Pancreas (tissue), 10 donors: ENCODE results near the gene OVCA2. TPM values are rescaled to one million over a fixed set of nuclear protein-coding genes. Genes with fewer than 3 reads are reported as not detected.
A peak's percentile ranks its signal among the peaks of the same experiment; 100 is the strongest.

Experiments
- ATAC-seq, 4 donors: fragments of 200-7000 bp; cut with Tn5 transposase; one replicate each; pipeline versions ENCODE4 v1.8.0 to v1.9.1; 2020; ENCODE audit warnings: mild to moderate bottlenecking in 4 of 4, moderate library complexity in 4 of 4
- DNase-seq, 6 donors: peaks; one replicate each; pipeline ENCODE4 v3.0.0-alpha.2; 2020
- FAIRE-seq: peaks from 2 replicates; lab custom pipeline; 2012; peaks lifted over from hg19 to GRCh38; lab: Jason Lieb, UNC
- H3K27ac ChIP-seq, 4 donors: fragments of 200-600 bp; sonication (generic); 1 replicate in 3 of 4; 2 replicates in 1 of 4; pipeline versions ENCODE4 v1.5.0 to v1.8.0; 2020
- H3K27me3 ChIP-seq, 4 donors: fragments of 200-600 bp; one replicate each; pipeline ENCODE4 v1.8.0; 2021
- H3K36me3 ChIP-seq, 3 donors: fragments of 200-600 bp; sonication (generic) in 1 of 3; one replicate each; pipeline versions ENCODE4 v1.5.0 to v1.8.0; 2020 to 2021
- H3K4me1 ChIP-seq, 3 donors: fragments of 200-600 bp; one replicate each; pipeline ENCODE4 v1.8.0; 2021
- H3K4me3 ChIP-seq, 4 donors: fragments of 200-600 bp; sonication (generic) in 2 of 4; one replicate each; pipeline versions ENCODE4 v1.5.0 to v1.8.0; 2020 to 2021
- H3K9me3 ChIP-seq, 4 donors: fragments of 200-600 bp; one replicate each; pipeline ENCODE4 v1.8.0; 2021
- CTCF ChIP-seq, 4 donors: fragments of 200-600 bp; sonication (generic) in 3 of 4; IDR thresholded peaks; one replicate each; pipeline versions ENCODE4 v1.5.0 to v1.8.0; 2021; ENCODE audit warnings: antibody characterized with exemption in 4 of 4
- WGBS, 2 donors: extraction: QIAGEN DNeasy Blood & Tissue Kit; methylation state at CpG; one replicate each; pipeline ENCODE4 v1.1.7; 2013; 5-methylcytosine and 5-hydroxymethylcytosine counted together
- intact Hi-C, 3 donors: fragments of 100-400 bp; cut with DNase I; formaldehyde crosslinking; loops; one replicate each; pipeline versions ENCODE4 v1.11.1 to v1.14.2; 2022
- polyA plus RNA-seq, 2 donors: library from polyadenylated mRNA; stranded (reverse); fragments of 200-250 nt; gene quantifications; one replicate each; pipeline ENCODE4 v1.2.3, GENCODE V29; 2013
- total RNA-seq, 6 donors: library from RNA; stranded (reverse); fragmentation: NEBNext Ultra II Directional in 4 of 6; extraction: Animal tissue kit (Norgen Biotek cat#: 25700) in 4 of 6; gene quantifications; one replicate each; pipeline versions ENCODE4 v1.2.1 to v1.2.4, GENCODE V29; 2021 to 2023
- donor health status: healthy with polysubstance abuse.
- donor health status: DM: no; HTN: no; CAD: no; lungs with moderate emphysema.
- donor health status: DM: no; HTN: no; CAD: no.
- donor health status: control.
- donor health status: control.
- donor health status: Bipolar disorder and iron deficiency.
- donor health status: DM: yes; HTN: yes; CAD: no.
- donor health status: DM: no; HTN: no; CAD: no.
- donor health status: DM: no; HTN: no; CAD: no.
- donor health status: DM: yes; HTN: yes; CAD: no.

Gene OVCA2
- total and polyA plus RNA-seq, 8 donors = 10.4 to 79.3 (median 18.6) TPM

- TF ChIP-seq CTCF (IDR thresholded peaks at IDR 0.05) = no peak
- DNase-seq (no peak), FAIRE-seq (no peak), ATAC-seq (no peak)
- intact Hi-C loops = loop anchor here in 2 of 3 donors (5.0 kb wide), 2 partner anchors 115 to 120 kb away; no protein-coding TSS in a partner anchor
- 53 to 65% methylated on average over 11 of the region's 11 CpGs for WGBS, 2 donors
- H3K36me3 ChIP-seq = no peaks in the 10 kb centered on the region
- H3K27me3 ChIP-seq = no peaks in the 10 kb centered on the region
- no peaks in the 10 kb centered on the region for H3K9me3 ChIP-seq
- no peak overlapping the region for H3K4me3 ChIP-seq
- peaks cover 5 to 19% (median 6%) of the 10 kb centered on the region in 3 donors for H3K4me1 ChIP-seq
- no peak overlapping the region for H3K27ac ChIP-seq
Observed at GRCh38 chr17:2027528-2028233, 14.1 kb upstream of the OVCA2 start.

GRCh38 chr17:2028234-2028614, 13.6 kb upstream of the OVCA2 start:
- H3K27me3 ChIP-seq = no peaks in the 10 kb centered on the region

GRCh38 chr17:2028737-2029136, 13.1 kb upstream of the OVCA2 start:
- DNase-seq (no peak), FAIRE-seq (no peak), ATAC-seq (no peak)
- TF ChIP-seq CTCF (IDR thresholded peaks at IDR 0.05) = no peak
- H3K27ac ChIP-seq = no peak overlapping the region
- peaks cover 0 to 3% (median 0%) of the 10 kb centered on the region in 3 donors for H3K36me3 ChIP-seq
- H3K4me3 ChIP-seq = no peak overlapping the region
- no peaks in the 10 kb centered on the region for H3K9me3 ChIP-seq
- WGBS, 2 donors = 56 to 59% methylated on average over 6 of the region's 6 CpGs
- intact Hi-C loops = loop anchor here in 2 of 3 donors (5.0 kb wide), 2 partner anchors 116 to 121 kb away; no protein-coding TSS in a partner anchor
- H3K27me3 ChIP-seq = no peaks in the 10 kb centered on the region
- peaks cover 5 to 19% (median 6%) of the 10 kb centered on the region in 3 donors for H3K4me1 ChIP-seq

More at GRCh38 chr17:2028234-2028614, 13.6 kb upstream of the OVCA2 start:
- 86 to 91% methylated on average over 5 of the region's 5 CpGs for WGBS, 2 donors
- H3K27ac ChIP-seq = no peak overlapping the region
- H3K4me1 ChIP-seq = peaks cover 5 to 19% (median 6%) of the 10 kb centered on the region in 3 donors
- DNase-seq (no peak), FAIRE-seq (no peak), ATAC-seq (no peak)
- H3K9me3 ChIP-seq = no peaks in the 10 kb centered on the region
- intact Hi-C loops = loop anchor here in 2 of 3 donors (5.0 kb wide), 2 partner anchors 116 to 121 kb away; no protein-coding TSS in a partner anchor
- H3K36me3 ChIP-seq = no peaks in the 10 kb centered on the region
- TF ChIP-seq CTCF (IDR thresholded peaks at IDR 0.05) = no peak
- no peak overlapping the region for H3K4me3 ChIP-seq

GRCh38 chr17:2029911-2030778, 11.7 kb upstream of the OVCA2 start, which contains the start of gene DPH1:
TSS of gene DPH1 (plus strand) at chr17:2030153. CDS start at chr17:2030170, 17 bp downstream.
- no peaks in the 10 kb centered on the region for H3K9me3 ChIP-seq
- peak within 1 kb of the TSS in 3 of 4 donors; percentile 24 to 55 (median 45) for H3K27ac ChIP-seq
- H3K27me3 ChIP-seq = no peaks in the 10 kb centered on the region
- intact Hi-C loops = loop anchor here (5.0 to 10.0 kb wide), 3 partner anchors 115 to 123 kb away; no protein-coding TSS in a partner anchor
- peak in 1 of 4 donors; percentile 11 for TF ChIP-seq CTCF (IDR thresholded peaks at IDR 0.05)
- peak within 1 kb of the TSS; percentile 96 to 100 (median 98) for H3K4me3 ChIP-seq
- FAIRE-seq = no peak
- peak; percentile 84 to 96 (median 92) for DNase-seq
- H3K36me3 ChIP-seq = peaks cover 0 to 6% (median 0%) of the 10 kb centered on the region in 3 donors
- peak; percentile 87 to 92 (median 88) for ATAC-seq
- H3K4me1 ChIP-seq = peaks cover 5 to 13% (median 6%) of the 10 kb centered on the region in 3 donors
- WGBS, 2 donors = 1% methylated on average over 59 of the region's 59 CpGs
